HEK293 (cell line): ENCODE data around the gene CNTN4.

Experiments used
- CTCF ChIP-seq: fragments of 450-650 bp; formaldehyde crosslinking; IDR thresholded peaks from 2 replicates; pipeline ENCODE4 v1.5.1; 2016; ENCODE audit warnings: missing biosample characterization, missing genetic modification characterization
- GLI2 ChIP-seq: fragments of 450-650 bp; formaldehyde crosslinking; IDR thresholded peaks from 2 replicates; pipeline ENCODE4; 2017; ENCODE audit warnings: missing biosample characterization, missing genetic modification characterization, low read depth, borderline replicate concordance
- PRDM10 ChIP-seq: fragments of 450-650 bp; formaldehyde crosslinking; IDR thresholded peaks from 2 replicates; pipeline ENCODE4 v1.5.1; 2016; ENCODE audit warnings: missing biosample characterization, missing genetic modification characterization
- ZIC2 ChIP-seq: fragments of 450-650 bp; formaldehyde crosslinking; IDR thresholded peaks from 2 replicates; pipeline ENCODE4 v1.5.1; 2016; ENCODE audit warnings: missing biosample characterization, missing genetic modification characterization
- ZNF133 ChIP-seq: fragments of 450-650 bp; formaldehyde crosslinking; IDR thresholded peaks from 2 replicates; pipeline ENCODE4 v1.5.1; 2016; ENCODE audit warnings: missing biosample characterization, missing genetic modification characterization
- ZNF146 ChIP-seq: fragments of 450-650 bp; formaldehyde crosslinking; IDR thresholded peaks from 2 replicates; pipeline ENCODE4 v1.5.1; 2016; ENCODE audit warnings: missing biosample characterization, missing genetic modification characterization
- ZNF175 ChIP-seq: fragments of 450-650 bp; formaldehyde crosslinking; IDR thresholded peaks from 2 replicates; pipeline ENCODE4 v1.5.1; 2016; ENCODE audit warnings: missing biosample characterization, missing genetic modification characterization
- ZNF239 ChIP-seq: fragments of 450-650 bp; formaldehyde crosslinking; IDR thresholded peaks from 2 replicates; pipeline ENCODE4 v1.5.1; 2016; ENCODE audit warnings: missing biosample characterization, missing genetic modification characterization
- ZNF274 ChIP-seq, 2 experiments: fragments of 200-500 bp in 1 of 2; fragments of 450-650 bp in 1 of 2; sonication (Bioruptor generic) in 1 of 2; formaldehyde crosslinking in 1 of 2; IDR thresholded peaks; 2 replicates each; pipeline versions ENCODE4 v1.5.1 to v1.6.1; 2014 to 2016; ENCODE audit warnings: borderline replicate concordance in 1 of 2, inconsistent platforms in 1 of 2, low read length in 1 of 2, missing biosample characterization in 1 of 2, missing genetic modification characterization in 1 of 2
- ZNF404 ChIP-seq: fragments of 450-650 bp; formaldehyde crosslinking; IDR thresholded peaks from 2 replicates; pipeline ENCODE4 v1.5.1; 2017; ENCODE audit warnings: missing biosample characterization, missing genetic modification characterization
- ZNF585B ChIP-seq: fragments of 450-650 bp; formaldehyde crosslinking; IDR thresholded peaks from 2 replicates; pipeline ENCODE4 v1.5.1; 2016; ENCODE audit warnings: missing biosample characterization, missing genetic modification characterization
- ZNF704 ChIP-seq: fragments of 450-650 bp; formaldehyde crosslinking; IDR thresholded peaks from 2 replicates; pipeline ENCODE4 v1.5.1; 2016; ENCODE audit warnings: missing biosample characterization, missing genetic modification characterization
- ZSCAN16 ChIP-seq: fragments of 450-650 bp; formaldehyde crosslinking; IDR thresholded peaks from 2 replicates; pipeline ENCODE4 v1.5.1; 2016; ENCODE audit warnings: missing biosample characterization, missing genetic modification characterization

- TF ChIP-seq ZNF404 (tag by site-specific recombination) (no peak), CTCF (tag by site-specific recombination) (no peak), ZSCAN16 (tag by site-specific recombination) (no peak), ZNF704 (tag by site-specific recombination) (no peak), ZNF239 (tag by site-specific recombination) (no peak), ZIC2 (tag by site-specific recombination) (no peak), ZNF585B (tag by site-specific recombination) (no peak), ZNF133 (tag by site-specific recombination) (no peak), ZNF175 (no peak), GLI2 (no peak), ZNF146 (tag by site-specific recombination) (no peak), PRDM10 (no peak), ZNF274 (IDR thresholded peaks at IDR 0.05; ENCODE audit: low read length) (no peak), ZNF274 (tag by site-specific recombination; IDR thresholded peaks at IDR 0.05; ENCODE audit: borderline replicate concordance) (no peak)
Observed at GRCh38 chr3:2985479-2985878, 886.8 kb downstream of the CNTN4 start.
